ENCODE results near the gene MKRN2. TPM values are rescaled to one million over a fixed set of nuclear protein-coding genes. Genes with fewer than 3 reads are reported as not detected.

MKRN2 gene
- total and polyA plus RNA-seq, 7 donors, result 11.6 to 37.4 (median 27.4) TPM

DNA sequence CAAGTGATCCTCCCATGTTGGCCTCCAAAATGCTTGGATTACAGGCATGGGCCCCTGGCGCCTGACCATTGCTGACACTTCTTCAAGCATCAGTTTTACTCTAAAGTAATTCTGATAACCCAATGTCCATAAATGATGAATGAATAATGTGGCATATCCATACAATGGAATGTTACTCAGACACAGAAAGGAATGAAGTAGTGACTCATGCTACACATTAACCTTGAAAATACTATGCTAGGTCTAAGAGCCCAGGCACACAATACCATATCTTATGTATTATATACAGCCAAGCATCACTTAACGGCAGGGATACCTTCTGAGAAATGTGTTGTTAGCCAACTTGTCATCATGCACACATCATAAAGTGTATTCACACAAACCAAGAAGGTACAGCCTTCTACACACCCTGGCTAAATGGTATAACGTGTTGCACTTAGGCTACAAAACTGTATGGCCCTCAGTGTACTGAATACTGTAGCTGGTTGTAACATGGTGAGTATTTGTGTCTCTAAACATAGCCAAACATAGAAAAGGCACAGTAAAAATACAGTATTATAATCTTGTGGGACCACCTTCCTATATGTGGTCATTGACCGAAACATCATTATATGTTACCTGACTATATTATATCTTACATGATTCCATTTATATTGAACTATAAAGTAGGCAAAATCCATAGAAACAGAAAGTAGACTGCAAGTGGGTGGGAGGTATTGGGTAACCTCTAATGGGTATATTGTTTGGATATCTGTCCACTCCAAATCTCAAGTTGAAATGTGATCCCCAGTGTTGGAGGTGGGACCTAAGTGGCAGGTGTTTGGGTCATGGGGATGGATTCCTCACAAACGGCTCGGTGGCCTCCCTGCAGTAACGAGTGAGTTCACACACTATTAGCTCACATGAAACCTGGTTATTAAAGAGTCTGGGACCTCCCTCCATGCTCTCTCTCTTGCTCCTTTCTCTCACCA, 31.4 kb downstream of the MKRN2 start:
- intact Hi-C loops (cut with DNase I), result no loop called here
- H3K27ac ChIP-seq, result no peak overlapping the region
- 84% methylated on average over 7 of the region's 7 CpGs for WGBS, 2 donors

DNA sequence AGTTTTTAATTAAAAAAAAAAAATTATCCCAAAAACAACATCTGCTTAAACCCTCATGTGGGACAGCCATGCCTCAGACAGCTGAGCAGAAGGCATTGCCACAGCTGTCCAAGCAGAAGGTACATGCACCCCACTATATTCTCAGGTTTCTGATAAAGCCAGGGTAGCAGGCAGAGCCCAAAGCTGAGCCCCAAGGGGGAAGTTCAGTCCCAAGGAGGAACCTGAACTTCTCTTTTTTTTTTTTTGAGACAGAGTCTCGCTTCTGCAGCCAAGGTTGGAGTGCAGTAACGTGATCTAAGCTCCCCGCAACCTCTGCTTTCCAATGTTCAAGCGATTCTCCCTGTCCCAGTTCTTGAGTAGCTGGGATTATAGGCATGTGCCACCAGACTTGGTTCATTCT, 33.2 kb downstream of the MKRN2 start:
- 69 to 94% methylated on average over 1 to 3 of the region's 4 CpGs for WGBS, 2 donors
- Histone ChIP-seq H3K36me3 (peaks cover 20 to 95% (median 44%) of the 10 kb centered on the region in 4 donors), H3K4me3 (no peak overlapping the region), H3K27me3 (no peaks in the 10 kb centered on the region), H3K4me1 (no peaks in the 10 kb centered on the region), H3K27ac (no peak overlapping the region), H3K9me3 (no peaks in the 10 kb centered on the region)
- no peak for DNase-seq
- TF ChIP-seq EP300 (IDR thresholded peaks at IDR 0.05) (no peak), POLR2A (IDR thresholded peaks at IDR 0.05) (no peak), POLR2AphosphoS5 (IDR thresholded peaks at IDR 0.05) (no peak)
- intact Hi-C loops (cut with DNase I), result no loop called here

More for the DNA sequence above, 31.4 kb downstream of the MKRN2 start:
- TF ChIP-seq, protein P1, sequence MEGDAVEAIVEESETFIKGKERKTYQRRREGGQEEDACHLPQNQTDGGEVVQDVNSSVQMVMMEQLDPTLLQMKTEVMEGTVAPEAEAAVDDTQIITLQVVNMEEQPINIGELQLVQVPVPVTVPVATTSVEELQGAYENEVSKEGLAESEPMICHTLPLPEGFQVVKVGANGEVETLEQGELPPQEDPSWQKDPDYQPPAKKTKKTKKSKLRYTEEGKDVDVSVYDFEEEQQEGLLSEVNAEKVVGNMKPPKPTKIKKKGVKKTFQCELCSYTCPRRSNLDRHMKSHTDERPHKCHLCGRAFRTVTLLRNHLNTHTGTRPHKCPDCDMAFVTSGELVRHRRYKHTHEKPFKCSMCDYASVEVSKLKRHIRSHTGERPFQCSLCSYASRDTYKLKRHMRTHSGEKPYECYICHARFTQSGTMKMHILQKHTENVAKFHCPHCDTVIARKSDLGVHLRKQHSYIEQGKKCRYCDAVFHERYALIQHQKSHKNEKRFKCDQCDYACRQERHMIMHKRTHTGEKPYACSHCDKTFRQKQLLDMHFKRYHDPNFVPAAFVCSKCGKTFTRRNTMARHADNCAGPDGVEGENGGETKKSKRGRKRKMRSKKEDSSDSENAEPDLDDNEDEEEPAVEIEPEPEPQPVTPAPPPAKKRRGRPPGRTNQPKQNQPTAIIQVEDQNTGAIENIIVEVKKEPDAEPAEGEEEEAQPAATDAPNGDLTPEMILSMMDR (IDR thresholded peaks at IDR 0.05), result no peak
- TF ChIP-seq POLR2A (IDR thresholded peaks at IDR 0.05), result no peak
- TF ChIP-seq EP300 (IDR thresholded peaks at IDR 0.05), result no peak
- no peak for TF ChIP-seq POLR2AphosphoS5 (IDR thresholded peaks at IDR 0.05)
- Histone ChIP-seq H3K36me3 (peaks cover 34 to 96% (median 53%) of the 10 kb centered on the region in 4 donors), H3K27me3 (no peaks in the 10 kb centered on the region), H3K9me3 (no peaks in the 10 kb centered on the region), H3K4me1 (no peaks in the 10 kb centered on the region), H3K4me3 (no peak overlapping the region)
- DNase-seq, result no peak

DNA sequence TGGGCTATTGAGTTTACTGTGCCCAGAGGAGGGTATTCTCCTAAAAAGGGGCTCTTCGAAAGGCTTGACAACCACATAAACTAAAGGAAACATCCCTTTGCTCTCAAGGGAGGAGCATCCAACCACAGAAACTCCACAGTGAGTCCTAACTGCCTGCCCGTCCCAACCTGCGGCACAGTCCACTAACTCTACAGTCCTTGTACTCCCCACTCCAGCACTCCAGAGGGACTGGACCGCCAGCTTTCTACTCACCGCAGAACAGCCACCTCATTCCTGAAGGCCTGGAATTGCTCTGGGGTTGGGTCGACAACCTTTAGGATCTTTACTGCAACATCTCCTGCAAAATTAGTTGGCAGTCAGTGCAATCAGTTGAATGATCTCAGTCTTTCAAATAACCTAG, 34.6 kb downstream of the MKRN2 start:
- H3K4me3 ChIP-seq, result no peak overlapping the region
- no peaks in the 10 kb centered on the region for H3K27me3 ChIP-seq
- 86 to 95% methylated on average over 6 of the region's 6 CpGs for WGBS, 2 donors
- peaks cover 19 to 95% (median 41%) of the 10 kb centered on the region in 4 donors for H3K36me3 ChIP-seq
- DNase-seq, result no peak
- no peaks in the 10 kb centered on the region for H3K9me3 ChIP-seq
- TF ChIP-seq, protein P1 (IDR thresholded peaks at IDR 0.05), result no peak
- no peak for TF ChIP-seq POLR2AphosphoS5 (IDR thresholded peaks at IDR 0.05)
- intact Hi-C loops (cut with DNase I), result no loop called here
- H3K4me1 ChIP-seq, result no peaks in the 10 kb centered on the region
- no peak overlapping the region for H3K27ac ChIP-seq

DNA sequence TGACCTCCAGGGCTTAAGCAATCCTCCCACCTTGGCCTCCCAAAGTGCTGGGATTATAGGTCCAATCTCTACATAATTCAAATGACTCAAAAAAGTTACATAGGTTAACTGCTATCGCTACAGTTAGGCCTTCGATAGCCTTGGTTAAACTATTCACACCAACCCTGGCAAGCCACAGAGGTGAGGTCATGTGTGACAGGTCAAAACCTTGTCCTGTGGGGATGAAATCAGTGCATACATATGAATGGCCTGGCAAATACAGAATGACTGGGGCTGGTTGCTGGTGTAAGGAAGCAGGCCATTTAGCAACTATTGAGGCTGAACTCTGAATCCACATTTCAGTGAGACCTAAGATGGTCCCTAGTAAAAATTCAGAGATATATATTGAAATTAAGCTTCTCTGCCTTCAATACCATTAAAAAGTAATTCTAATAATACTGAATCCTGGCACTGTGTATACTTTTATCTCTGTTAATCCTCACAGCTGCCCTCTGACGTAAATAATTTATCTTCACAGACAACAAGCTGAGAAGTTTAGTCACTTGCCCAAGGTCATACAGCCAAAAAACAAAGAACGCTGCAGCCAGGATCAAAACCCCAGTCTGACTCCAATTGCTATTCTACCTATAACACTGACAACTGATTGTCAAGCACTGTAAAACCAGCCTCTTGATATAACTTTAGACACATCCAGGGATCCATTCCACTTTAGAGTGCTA, 35.3 kb downstream of the MKRN2 start:
- intact Hi-C loops (cut with DNase I), result no loop called here
- Histone ChIP-seq H3K36me3 (peaks cover 19 to 95% (median 42%) of the 10 kb centered on the region in 4 donors), H3K27me3 (no peaks in the 10 kb centered on the region), H3K4me3 (no peak overlapping the region), H3K9me3 (no peaks in the 10 kb centered on the region), H3K27ac (no peak overlapping the region), H3K4me1 (no peaks in the 10 kb centered on the region)
- TF ChIP-seq POLR2A (IDR thresholded peaks at IDR 0.05), result no peak
- TF ChIP-seq EP300 (IDR thresholded peaks at IDR 0.05), result no peak
- TF ChIP-seq, protein P1 (IDR thresholded peaks at IDR 0.05), result no peak
- TF ChIP-seq POLR2AphosphoS5 (IDR thresholded peaks at IDR 0.05), result no peak
- DNase-seq, result no peak
- 94 to 95% methylated on average over 4 of the region's 4 CpGs for WGBS, 2 donors

DNA sequence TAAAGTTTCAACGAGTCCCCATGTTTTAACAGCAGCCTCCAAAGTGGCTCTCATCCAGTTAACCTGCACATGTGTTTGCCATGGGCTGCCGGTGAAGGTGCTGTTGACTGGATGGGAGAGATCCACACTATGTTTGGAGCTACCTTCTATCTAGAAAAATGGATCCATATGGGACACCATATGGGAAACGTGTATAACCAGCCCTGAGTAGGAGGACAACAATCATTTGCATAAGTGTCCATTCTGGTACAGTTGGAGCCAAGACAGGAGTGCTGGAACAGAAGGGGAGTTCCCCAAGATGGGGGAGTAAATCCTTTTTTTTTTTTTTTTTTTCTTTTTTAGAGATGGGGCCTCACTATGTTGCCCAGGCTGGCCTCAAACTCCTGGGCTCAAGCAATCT, 36.6 kb downstream of the MKRN2 start:
- Histone ChIP-seq H3K27me3 (no peaks in the 10 kb centered on the region), H3K36me3 (peaks cover 20 to 95% (median 40%) of the 10 kb centered on the region in 4 donors), H3K4me3 (no peak overlapping the region), H3K27ac (no peak overlapping the region), H3K9me3 (no peaks in the 10 kb centered on the region), H3K4me1 (no peaks in the 10 kb centered on the region)
- DNase-seq, result no peak
- WGBS, 2 donors, result 86 to 93% methylated on average over 3 of the region's 3 CpGs
- TF ChIP-seq, protein P1 (IDR thresholded peaks at IDR 0.05), result no peak
- TF ChIP-seq POLR2A (IDR thresholded peaks at IDR 0.05) (no peak), POLR2AphosphoS5 (IDR thresholded peaks at IDR 0.05) (no peak), EP300 (IDR thresholded peaks at IDR 0.05) (no peak)
- intact Hi-C loops (cut with DNase I), result no loop called here
